Smooth muscle cell (in vitro differentiated cells): ENCODE measurements around the gene PARVG. TPM values are rescaled to one million over a fixed set of nuclear protein-coding genes. Genes with fewer than 3 reads are reported as not detected.

Experiments used
- DNase-seq: peaks from one replicate; lab custom pipeline; 2025; ENCODE audit not compliant: unreplicated experiment; lab: John Stamatoyannopoulos, UW
- H2AFZ ChIP-seq: fragments of 200-600 bp; sonication (generic); 2 replicates; pipeline ENCODE4 v1.6.0; 2016; ENCODE audit warnings: antibody characterized with exemption, low read depth, mild to moderate bottlenecking
- H3F3A ChIP-seq: fragments of 200-600 bp; sonication (generic); 2 replicates; pipeline ENCODE4 v1.6.0; 2017; ENCODE audit warnings: antibody characterized with exemption, low read depth
- H3K27ac ChIP-seq: fragments of 200-600 bp; sonication (generic); 2 replicates; pipeline ENCODE4 v1.5.1; 2016; ENCODE audit warnings: low read depth, mild to moderate bottlenecking
- H3K27me3 ChIP-seq: fragments of 200-600 bp; sonication (generic); 2 replicates; pipeline ENCODE4 v1.6.1; 2016; ENCODE audit warnings: low read depth, mild to moderate bottlenecking
- H3K36me3 ChIP-seq: fragments of 200-600 bp; sonication (generic); 2 replicates; pipeline ENCODE4 v1.5.1; 2016; ENCODE audit warnings: low read depth
- H3K4me1 ChIP-seq: fragments of 200-600 bp; sonication (generic); 2 replicates; pipeline ENCODE4 v1.5.1; 2016; ENCODE audit warnings: low read depth
- H3K4me2 ChIP-seq: fragments of 200-600 bp; sonication (generic); 2 replicates; pipeline ENCODE4 v1.6.0; 2016; ENCODE audit warnings: mild to moderate bottlenecking
- H3K4me3 ChIP-seq: fragments of 200-600 bp; sonication (generic); 2 replicates; pipeline ENCODE4 v1.5.1; 2016; ENCODE audit warnings: mild to moderate bottlenecking
- H3K79me2 ChIP-seq: fragments of 200-600 bp; sonication (generic); 2 replicates; pipeline ENCODE4 v1.6.0; 2016; ENCODE audit warnings: low read depth, mild to moderate bottlenecking
- H3K9ac ChIP-seq: fragments of 200-600 bp; sonication (generic); 2 replicates; pipeline ENCODE4 v1.6.0; 2016; ENCODE audit warnings: low read depth
- H3K9me3 ChIP-seq: fragments of 200-600 bp; sonication (generic); replicated peaks from 2 replicates; pipeline ENCODE4 v1.5.1; 2016; ENCODE audit warnings: low read depth
- H4K20me1 ChIP-seq: fragments of 200-600 bp; sonication (generic); 2 replicates; pipeline ENCODE4 v1.6.0; 2016; ENCODE audit warnings: low read depth
- CTCF ChIP-seq: fragments of 200-600 bp; sonication (generic); IDR thresholded peaks from 2 replicates; pipeline ENCODE4 v1.5.1; 2017; ENCODE audit warnings: borderline replicate concordance, mild to moderate bottlenecking, antibody characterized with exemption; ENCODE audit not compliant: insufficient read depth, poor library complexity, severe bottlenecking
- WGBS: methylation state at CpG from one replicate; pipeline ENCODE4 v1.1.7; 2016; ENCODE audit warnings: low lambda C conversion rate; 5-methylcytosine and 5-hydroxymethylcytosine counted together
- polyA plus RNA-seq: library from polyadenylated mRNA; unstranded; fragments of >200 nt; fragmentation: Nextera tagmentation; extraction: Ambion mirVana; gene quantifications from 2 replicates; pipeline ENCODE4 v1.2.1, GENCODE V29; 2016
- total RNA-seq: library from RNA; depleted of rRNA; stranded (reverse); fragments of >200 nt; gene quantifications from 2 replicates; pipeline ENCODE4 v1.2.3, GENCODE V29; 2014

The PARVG gene
- total and polyA plus RNA-seq, 2 experiments from 2014 or later: 0.90 TPM; not detected in 1

- no peak for DNase-seq
- Histone ChIP-seq H3K27me3 (no peaks in the 10 kb centered on the region), H3K4me3 (no peak overlapping the region), H3K4me2 (no peak overlapping the region), H4K20me1 (no peaks in the 10 kb centered on the region), H3K27ac (no peak overlapping the region), H3K4me1 (no peaks in the 10 kb centered on the region), H3F3A (no peaks in the 10 kb centered on the region), H3K79me2 (no peaks in the 10 kb centered on the region), H3K9me3 (no peaks in the 10 kb centered on the region), H2AFZ (no peak overlapping the region), H3K36me3 (peaks cover 22% of the 10 kb centered on the region), H3K9ac (no peak overlapping the region)
- WGBS: 100% methylated on average over 3 of the region's 3 CpGs
- TF ChIP-seq CTCF: no peak
Observed at GRCh38 chr22:44137415-44137814, 43.3 kb upstream of the PARVG start.

GRCh38 chr22:44139773-44140172, 41.0 kb upstream of the PARVG start:
- Histone ChIP-seq H3K4me2 (no peak overlapping the region), H3K27me3 (no peaks in the 10 kb centered on the region), H3K79me2 (no peaks in the 10 kb centered on the region), H4K20me1 (no peaks in the 10 kb centered on the region), H3K4me3 (no peak overlapping the region), H3K9ac (no peak overlapping the region), H3K9me3 (no peaks in the 10 kb centered on the region), H3K27ac (no peak overlapping the region), H3K4me1 (peaks cover 8% of the 10 kb centered on the region), H3F3A (no peaks in the 10 kb centered on the region), H2AFZ (no peak overlapping the region), H3K36me3 (peaks cover 22% of the 10 kb centered on the region)
- 98% methylated on average over 6 of the region's 6 CpGs for WGBS
- no peak for DNase-seq
- TF ChIP-seq CTCF: no peak

GRCh38 chr22:44142421-44143104, 38.2 kb upstream of the PARVG start:
- Histone ChIP-seq H3K27me3 (no peaks in the 10 kb centered on the region), H3F3A (no peaks in the 10 kb centered on the region), H3K79me2 (no peaks in the 10 kb centered on the region), H3K36me3 (peaks cover under 1% of the 10 kb centered on the region), H3K9me3 (no peaks in the 10 kb centered on the region), H3K9ac (no peak overlapping the region), H3K4me1 (peaks cover 26% of the 10 kb centered on the region), H2AFZ (no peak overlapping the region), H3K27ac (no peak overlapping the region), H3K4me2 (no peak overlapping the region), H4K20me1 (peaks cover 3% of the 10 kb centered on the region), H3K4me3 (no peak overlapping the region)
- DNase-seq: no peak
- 89% methylated on average over 16 of the region's 16 CpGs for WGBS
- no peak for TF ChIP-seq CTCF

- no peak for TF ChIP-seq CTCF
- no peak overlapping the region for H3K4me3 ChIP-seq
- H3K4me2 ChIP-seq: no peak overlapping the region
Observed at GRCh38 chr22:44143105-44143474, 37.6 kb upstream of the PARVG start.

More at GRCh38 chr22:44143105-44143474, 37.6 kb upstream of the PARVG start:
- Histone ChIP-seq H3F3A (no peaks in the 10 kb centered on the region), H3K27me3 (no peaks in the 10 kb centered on the region), H3K27ac (no peak overlapping the region), H3K9ac (no peak overlapping the region), H3K9me3 (no peaks in the 10 kb centered on the region), H3K4me1 (peaks cover 31% of the 10 kb centered on the region), H2AFZ (no peak overlapping the region), H3K79me2 (no peaks in the 10 kb centered on the region), H4K20me1 (peaks cover 3% of the 10 kb centered on the region), H3K36me3 (no peaks in the 10 kb centered on the region)
- 85% methylated on average over 4 of the region's 4 CpGs for WGBS
- DNase-seq: no peak
